ENCODE measurements around the gene RAB6B.

RAB6B gene

DNA sequence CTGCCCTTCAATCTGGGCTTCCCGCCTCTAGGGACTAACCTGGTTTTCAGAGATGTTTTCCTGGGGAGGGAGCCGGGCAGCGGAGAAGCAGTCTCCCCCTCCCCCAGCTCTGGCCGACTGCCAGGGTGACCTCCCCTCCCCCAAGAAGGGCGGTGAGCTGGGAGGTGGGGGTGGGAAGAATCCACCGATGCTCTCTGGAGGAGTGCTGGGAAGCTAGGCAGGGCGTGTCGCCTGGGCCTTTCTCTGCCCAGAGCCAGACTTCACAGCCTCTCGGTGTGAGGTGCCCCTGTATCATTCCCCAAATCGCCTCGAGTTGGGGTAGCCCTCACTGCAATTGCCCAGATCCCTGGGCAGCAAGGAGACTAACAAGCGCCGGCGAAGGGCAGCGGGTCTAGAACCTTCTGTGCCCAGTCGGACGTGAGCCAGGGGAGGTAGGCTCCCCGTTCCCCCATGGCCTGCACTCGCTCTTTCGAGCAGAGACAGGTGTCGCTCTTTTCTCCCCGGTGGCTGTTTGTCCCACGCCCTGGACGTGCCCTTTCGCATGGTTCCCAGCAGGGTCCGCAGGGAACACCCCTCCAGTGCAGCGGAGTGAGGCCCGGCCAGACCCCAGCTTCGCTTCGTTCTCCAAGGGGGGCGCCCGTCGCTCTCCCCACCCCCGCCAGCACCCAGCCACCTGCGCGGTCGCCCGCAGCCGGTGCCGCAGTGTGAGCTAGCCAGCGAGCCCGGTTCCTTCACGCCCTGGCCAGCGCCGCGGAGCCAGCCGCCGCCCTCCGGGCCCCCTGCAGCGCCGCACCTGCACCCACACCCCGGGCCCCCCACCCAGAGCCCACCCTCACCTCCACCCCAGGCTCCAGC lies 1.1 kb downstream of the RAB6B start (continued):
- TF ChIP-seq, protein P1, sequence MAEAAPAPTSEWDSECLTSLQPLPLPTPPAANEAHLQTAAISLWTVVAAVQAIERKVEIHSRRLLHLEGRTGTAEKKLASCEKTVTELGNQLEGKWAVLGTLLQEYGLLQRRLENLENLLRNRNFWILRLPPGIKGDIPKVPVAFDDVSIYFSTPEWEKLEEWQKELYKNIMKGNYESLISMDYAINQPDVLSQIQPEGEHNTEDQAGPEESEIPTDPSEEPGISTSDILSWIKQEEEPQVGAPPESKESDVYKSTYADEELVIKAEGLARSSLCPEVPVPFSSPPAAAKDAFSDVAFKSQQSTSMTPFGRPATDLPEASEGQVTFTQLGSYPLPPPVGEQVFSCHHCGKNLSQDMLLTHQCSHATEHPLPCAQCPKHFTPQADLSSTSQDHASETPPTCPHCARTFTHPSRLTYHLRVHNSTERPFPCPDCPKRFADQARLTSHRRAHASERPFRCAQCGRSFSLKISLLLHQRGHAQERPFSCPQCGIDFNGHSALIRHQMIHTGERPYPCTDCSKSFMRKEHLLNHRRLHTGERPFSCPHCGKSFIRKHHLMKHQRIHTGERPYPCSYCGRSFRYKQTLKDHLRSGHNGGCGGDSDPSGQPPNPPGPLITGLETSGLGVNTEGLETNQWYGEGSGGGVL (tag by site-specific recombination; IDR thresholded peaks at IDR 0.05): peak; percentile 45
- TF ChIP-seq ZNF146 (tag by site-specific recombination; IDR thresholded peaks at IDR 0.05) (no peak), SCRT2 (tag by site-specific recombination; IDR thresholded peaks at IDR 0.05) (peak; percentile 74)
- TF ChIP-seq, protein P2, sequence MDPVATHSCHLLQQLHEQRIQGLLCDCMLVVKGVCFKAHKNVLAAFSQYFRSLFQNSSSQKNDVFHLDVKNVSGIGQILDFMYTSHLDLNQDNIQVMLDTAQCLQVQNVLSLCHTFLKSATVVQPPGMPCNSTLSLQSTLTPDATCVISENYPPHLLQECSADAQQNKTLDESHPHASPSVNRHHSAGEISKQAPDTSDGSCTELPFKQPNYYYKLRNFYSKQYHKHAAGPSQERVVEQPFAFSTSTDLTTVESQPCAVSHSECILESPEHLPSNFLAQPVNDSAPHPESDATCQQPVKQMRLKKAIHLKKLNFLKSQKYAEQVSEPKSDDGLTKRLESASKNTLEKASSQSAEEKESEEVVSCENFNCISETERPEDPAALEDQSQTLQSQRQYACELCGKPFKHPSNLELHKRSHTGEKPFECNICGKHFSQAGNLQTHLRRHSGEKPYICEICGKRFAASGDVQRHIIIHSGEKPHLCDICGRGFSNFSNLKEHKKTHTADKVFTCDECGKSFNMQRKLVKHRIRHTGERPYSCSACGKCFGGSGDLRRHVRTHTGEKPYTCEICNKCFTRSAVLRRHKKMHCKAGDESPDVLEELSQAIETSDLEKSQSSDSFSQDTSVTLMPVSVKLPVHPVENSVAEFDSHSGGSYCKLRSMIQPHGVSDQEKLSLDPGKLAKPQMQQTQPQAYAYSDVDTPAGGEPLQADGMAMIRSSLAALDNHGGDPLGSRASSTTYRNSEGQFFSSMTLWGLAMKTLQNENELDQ (tag by site-specific recombination; IDR thresholded peaks at IDR 0.05; ENCODE audit: low read depth): no peak

DNA sequence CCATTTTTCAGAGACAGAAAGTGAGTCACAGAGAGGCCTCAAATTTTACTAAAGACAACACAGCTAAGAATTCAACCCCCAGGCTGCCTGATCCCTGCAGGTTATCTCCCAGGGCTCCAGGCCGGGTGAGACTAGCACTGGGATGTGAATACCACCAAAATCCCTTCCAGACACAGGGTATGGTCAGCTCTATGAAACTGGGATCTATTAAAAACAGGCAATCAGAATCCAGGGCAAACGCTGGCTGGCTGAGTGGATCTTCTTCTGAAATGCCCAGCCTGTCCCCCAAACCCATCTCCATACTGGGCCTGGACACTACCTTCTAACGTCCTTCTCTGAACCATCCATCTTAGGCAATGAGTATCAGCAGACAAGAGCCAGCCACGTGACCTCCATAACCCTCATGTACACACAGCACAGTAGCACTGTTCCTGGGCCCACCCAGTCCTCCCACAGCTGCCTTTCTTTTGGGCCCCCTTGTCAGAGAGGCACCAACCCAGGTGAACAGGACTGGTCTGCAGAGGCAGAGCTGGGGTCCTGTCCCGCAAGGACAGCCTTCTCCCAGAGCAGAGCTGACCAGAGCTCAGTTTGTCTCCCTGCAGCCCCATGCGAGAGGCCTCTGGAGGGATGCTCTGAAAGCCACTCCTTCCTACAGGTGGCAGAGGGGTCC lies 1.9 kb downstream of the RAB6B start:
- no peaks in the 10 kb centered on the region; the same call in 1 of the 2 replicates for H3K4me1 ChIP-seq (ENCODE audit: control insufficient read depth, insufficient read depth, low read length)
- H3K9me3 ChIP-seq (ENCODE audit: control insufficient read depth, insufficient read depth, low read depth, low read length): no peaks in the 10 kb centered on the region
- ChIA-PET POLR2A (no interaction called here), CTCF (interaction anchor here (0.6 kb wide), 1 partner anchor 104 kb away, joined by 5 read pairs; no protein-coding TSS in a partner anchor)
- TF ChIP-seq, protein P3, sequence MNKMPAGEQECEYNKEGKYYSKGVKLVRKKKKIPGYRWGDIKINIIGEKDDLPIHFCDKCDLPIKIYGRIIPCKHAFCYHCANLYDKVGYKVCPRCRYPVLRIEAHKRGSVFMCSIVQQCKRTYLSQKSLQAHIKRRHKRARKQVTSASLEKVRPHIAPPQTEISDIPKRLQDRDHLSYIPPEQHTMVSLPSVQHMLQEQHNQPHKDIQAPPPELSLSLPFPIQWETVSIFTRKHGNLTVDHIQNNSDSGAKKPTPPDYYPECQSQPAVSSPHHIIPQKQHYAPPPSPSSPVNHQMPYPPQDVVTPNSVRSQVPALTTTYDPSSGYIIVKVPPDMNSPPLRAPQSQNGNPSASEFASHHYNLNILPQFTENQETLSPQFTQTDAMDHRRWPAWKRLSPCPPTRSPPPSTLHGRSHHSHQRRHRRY (tag by site-specific recombination; IDR thresholded peaks at IDR 0.05): no peak
- TF ChIP-seq ZNF837 (tag by site-specific recombination; IDR thresholded peaks at IDR 0.05) (no peak), ZNF146 (tag by site-specific recombination; IDR thresholded peaks at IDR 0.05) (no peak), ZNF623 (tag by site-specific recombination; IDR thresholded peaks at IDR 0.05) (no peak)
- no peak overlapping the region for H3K27ac ChIP-seq (ENCODE audit: extremely low read depth, low read depth, low read length)
- no peaks in the 10 kb centered on the region for H3K36me3 ChIP-seq (ENCODE audit: control insufficient read depth in 2 of 2, insufficient read depth in 1 of 2, low read length in 2 of 2)
- H3K4me3 ChIP-seq (ENCODE audit: low read depth, low read length): no peak overlapping the region

DNA sequence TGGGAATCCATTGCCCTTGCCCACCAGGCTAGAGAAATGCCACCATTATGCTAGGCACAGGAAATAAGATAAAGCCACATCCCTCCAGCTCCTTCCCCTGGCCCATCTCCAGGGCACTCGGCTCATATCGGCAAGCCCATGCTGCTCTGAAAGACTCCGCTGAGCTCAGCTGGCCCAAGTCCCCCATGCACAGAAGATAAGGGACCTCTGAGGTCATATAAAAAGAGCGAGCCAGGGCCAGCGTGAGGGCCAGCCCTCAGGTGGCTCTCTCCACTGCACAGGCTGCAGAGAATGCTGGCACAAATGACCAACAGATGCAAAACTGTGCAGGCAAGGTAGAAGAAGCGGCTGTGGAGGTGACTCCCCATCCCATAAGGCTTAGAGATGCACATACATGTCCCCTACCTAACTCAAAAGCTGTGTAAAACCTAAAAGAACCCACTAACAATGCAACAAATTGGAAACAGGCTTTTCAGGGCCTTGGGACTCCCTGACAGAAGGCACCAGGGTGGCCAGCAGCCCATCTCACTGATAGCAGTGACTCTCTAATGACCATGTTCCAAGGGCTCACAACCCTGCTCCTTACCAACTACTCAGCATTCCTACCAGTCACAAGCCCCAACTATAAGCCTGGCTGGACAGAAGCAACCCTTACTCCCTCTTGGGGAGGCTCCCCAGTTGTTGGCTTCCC lies 3.0 kb downstream of the RAB6B start:
- Histone ChIP-seq H3K4me3 (ENCODE audit: low read depth, low read length) (no peak overlapping the region), H3K36me3 (ENCODE audit: control insufficient read depth in 2 of 2, insufficient read depth in 1 of 2, low read length in 2 of 2) (no peaks in the 10 kb centered on the region), H3K27ac (ENCODE audit: extremely low read depth, low read depth, low read length) (no peak overlapping the region), H3K9me3 (ENCODE audit: control insufficient read depth, insufficient read depth, low read depth, low read length) (no peaks in the 10 kb centered on the region), H3K4me1 (ENCODE audit: control insufficient read depth, insufficient read depth, low read length) (no peaks in the 10 kb centered on the region; the same call in 1 of the 2 replicates)
- ChIA-PET CTCF (interaction anchor here (0.6 kb wide), 2 partner anchors 456 to 483 kb away, joined by 3 to 4 read pairs; no protein-coding TSS in a partner anchor), POLR2A (no interaction called here)
- TF ChIP-seq FEZF1 (tag by site-specific recombination; IDR thresholded peaks at IDR 0.05): no peak
- TF ChIP-seq ZNF707 (tag by site-specific recombination; IDR thresholded peaks at IDR 0.05): no peak
- TF ChIP-seq, protein P4, sequence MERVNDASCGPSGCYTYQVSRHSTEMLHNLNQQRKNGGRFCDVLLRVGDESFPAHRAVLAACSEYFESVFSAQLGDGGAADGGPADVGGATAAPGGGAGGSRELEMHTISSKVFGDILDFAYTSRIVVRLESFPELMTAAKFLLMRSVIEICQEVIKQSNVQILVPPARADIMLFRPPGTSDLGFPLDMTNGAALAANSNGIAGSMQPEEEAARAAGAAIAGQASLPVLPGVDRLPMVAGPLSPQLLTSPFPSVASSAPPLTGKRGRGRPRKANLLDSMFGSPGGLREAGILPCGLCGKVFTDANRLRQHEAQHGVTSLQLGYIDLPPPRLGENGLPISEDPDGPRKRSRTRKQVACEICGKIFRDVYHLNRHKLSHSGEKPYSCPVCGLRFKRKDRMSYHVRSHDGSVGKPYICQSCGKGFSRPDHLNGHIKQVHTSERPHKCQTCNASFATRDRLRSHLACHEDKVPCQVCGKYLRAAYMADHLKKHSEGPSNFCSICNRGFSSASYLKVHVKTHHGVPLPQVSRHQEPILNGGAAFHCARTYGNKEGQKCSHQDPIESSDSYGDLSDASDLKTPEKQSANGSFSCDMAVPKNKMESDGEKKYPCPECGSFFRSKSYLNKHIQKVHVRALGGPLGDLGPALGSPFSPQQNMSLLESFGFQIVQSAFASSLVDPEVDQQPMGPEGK (tag by site-specific recombination; IDR thresholded peaks at IDR 0.05): no peak
- TF ChIP-seq RBAK (tag by site-specific recombination; IDR thresholded peaks at IDR 0.05): no peak
- TF ChIP-seq ZNF621 (tag by site-specific recombination; IDR thresholded peaks at IDR 0.05): no peak
- no peak for TF ChIP-seq ZFP41 (tag by site-specific recombination; IDR thresholded peaks at IDR 0.05; ENCODE audit: borderline replicate concordance)
- no peak for TF ChIP-seq ZNF132 (tag by site-specific recombination; IDR thresholded peaks at IDR 0.05; ENCODE audit: borderline replicate concordance)
- TF ChIP-seq, protein P5, sequence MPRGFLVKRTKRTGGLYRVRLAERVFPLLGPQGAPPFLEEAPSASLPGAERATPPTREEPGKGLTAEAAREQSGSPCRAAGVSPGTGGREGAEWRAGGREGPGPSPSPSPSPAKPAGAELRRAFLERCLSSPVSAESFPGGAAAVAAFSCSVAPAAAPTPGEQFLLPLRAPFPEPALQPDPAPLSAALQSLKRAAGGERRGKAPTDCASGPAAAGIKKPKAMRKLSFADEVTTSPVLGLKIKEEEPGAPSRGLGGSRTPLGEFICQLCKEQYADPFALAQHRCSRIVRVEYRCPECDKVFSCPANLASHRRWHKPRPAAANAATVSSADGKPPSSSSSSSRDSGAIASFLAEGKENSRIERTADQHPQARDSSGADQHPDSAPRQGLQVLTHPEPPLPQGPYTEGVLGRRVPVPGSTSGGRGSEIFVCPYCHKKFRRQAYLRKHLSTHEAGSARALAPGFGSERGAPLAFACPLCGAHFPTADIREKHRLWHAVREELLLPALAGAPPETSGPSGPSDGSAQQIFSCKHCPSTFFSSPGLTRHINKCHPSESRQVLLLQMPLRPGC (tag by site-specific recombination; IDR thresholded peaks at IDR 0.05): no peak
- no peak for TF ChIP-seq ZNF558 (tag by site-specific recombination; IDR thresholded peaks at IDR 0.05)
- TF ChIP-seq ZEB2 (tag by site-specific recombination; IDR thresholded peaks at IDR 0.05): no peak
- TF ChIP-seq ZNF792 (tag by site-specific recombination; IDR thresholded peaks at IDR 0.05): no peak
- no peak for TF ChIP-seq ZNF521 (tag by site-specific recombination; IDR thresholded peaks at IDR 0.05)
- TF ChIP-seq SCRT1 (tag by site-specific recombination; IDR thresholded peaks at IDR 0.05; ENCODE audit: borderline replicate concordance): no peak
- no peak for TF ChIP-seq ZBTB21 (tag by site-specific recombination; IDR thresholded peaks at IDR 0.05)

Data from HEK293 (cell line).